ENCODE measurements around the gene PRKAR2A.

GRCh38 chr3:48739955-48740823 lies 107.5 kb downstream of the PRKAR2A start:
- TF ChIP-seq POLR2A (IDR thresholded peaks at IDR 0.05; ENCODE audit: extremely low read depth, insufficient read length) (no peak), CTCF (IDR thresholded peaks at IDR 0.05; ENCODE audit: low read depth, low read length) (peak; percentile 74)
